IMR-90 (cell line): ENCODE data around the gene ZKSCAN4. TPM values are rescaled to one million over a fixed set of nuclear protein-coding genes. Genes with fewer than 3 reads are reported as not detected.

Source experiments
- ATAC-seq: fragments of 200-7000 bp; cut with Tn5 transposase; 2 replicates; pipeline ENCODE4 v1.9.1; 2020; ENCODE audit warnings: low read depth, mild to moderate bottlenecking, moderate library complexity
- BruUV-seq: library from RNA; stranded (reverse); fragments of 400-500 nt; replicated peaks from 2 replicates; lab custom pipeline; 2021; lab: Mats Ljungman, UMichigan
- CTCF ChIA-PET: fragments of 300-600 bp; formaldehyde crosslinking; extraction: SDS; loops from one replicate; lab custom pipeline; 2021; ENCODE audit warnings: antibody characterized with exemption; lab: Yijun Ruan, JAX
- POLR2A ChIA-PET: fragments of 300-600 bp; sonication (Branson Sonifier 250); formaldehyde crosslinking; loops from one replicate; lab custom pipeline; 2022; ENCODE audit warnings: antibody characterized with exemption; ENCODE audit not compliant: unreplicated experiment; lab: Charles Lee
- DNase-seq: peaks from one replicate; pipeline ENCODE4 v3.0.0; 2013
- H2AFZ ChIP-seq: replicated peaks from 2 replicates; pipeline ENCODE3; 2013; ENCODE audit warnings: low read length, mild to moderate bottlenecking; ENCODE audit not compliant: poor library complexity
- H2AK5ac ChIP-seq: 2 replicates; pipeline ENCODE4 v1.6.1; 2013; ENCODE audit warnings: low read depth, low read length, inconsistent platforms
- H2AK9ac ChIP-seq: replicated peaks from 2 replicates; pipeline ENCODE3; 2013; ENCODE audit warnings: mild to moderate bottlenecking, low read depth, low read length, moderate library complexity; ENCODE audit not compliant: poor library complexity
- H2BK120ac ChIP-seq: 2 replicates; pipeline ENCODE4 v1.6.1; 2013; ENCODE audit warnings: low read depth, low read length, inconsistent platforms
- H2BK15ac ChIP-seq: 3 replicates; pipeline ENCODE4 v1.6.1; 2013; ENCODE audit warnings: low read depth, low read length, inconsistent platforms
- H2BK20ac ChIP-seq: 2 replicates; pipeline ENCODE4 v1.6.1; 2013; ENCODE audit warnings: low read depth, mild to moderate bottlenecking, inconsistent platforms, low read length, moderate library complexity
- H2BK5ac ChIP-seq: 2 replicates; pipeline ENCODE4 v1.6.1; 2013; ENCODE audit warnings: mild to moderate bottlenecking, low read depth, low read length, inconsistent platforms; ENCODE audit not compliant: poor library complexity, severe bottlenecking
- H3K14ac ChIP-seq: replicated peaks from 2 replicates; pipeline ENCODE4 v1.6.1; 2013; ENCODE audit warnings: low read depth, low read length, inconsistent platforms
- H3K18ac ChIP-seq: 2 replicates; pipeline ENCODE4 v1.6.1; 2013; ENCODE audit warnings: low read depth, low read length, control low read depth
- H3K23ac ChIP-seq: 2 replicates; pipeline ENCODE4 v1.6.1; 2013; ENCODE audit warnings: low read depth, low read length, inconsistent platforms
- H3K27ac ChIP-seq: 2 replicates; pipeline ENCODE4 v1.5.1; 2013; ENCODE audit warnings: mild to moderate bottlenecking, control low read depth, low read length; ENCODE audit not compliant: insufficient read depth
- H3K27me3 ChIP-seq: 2 replicates; pipeline ENCODE4 v1.6.1; 2013; ENCODE audit warnings: low read length; ENCODE audit not compliant: control insufficient read depth, insufficient read depth
- H3K36me3 ChIP-seq: 2 replicates; pipeline ENCODE4 v1.6.1; 2013; ENCODE audit warnings: low read length, mixed read lengths; ENCODE audit not compliant: control insufficient read depth, insufficient read depth
- H3K4ac ChIP-seq: 2 replicates; pipeline ENCODE4 v1.6.1; 2013; ENCODE audit warnings: low read depth, low read length, inconsistent platforms
- H3K4me1 ChIP-seq: 2 replicates; pipeline ENCODE4 v1.6.1; 2013; ENCODE audit warnings: low read length, mixed read lengths; ENCODE audit not compliant: control insufficient read depth, insufficient read depth
- H3K4me2 ChIP-seq: 2 replicates; pipeline ENCODE4 v1.6.1; 2013; ENCODE audit warnings: low read depth, mild to moderate bottlenecking, control low read depth, low read length, moderate library complexity
- H3K4me3 ChIP-seq: 2 replicates; pipeline ENCODE4 v1.5.1; 2013; ENCODE audit warnings: low read depth, mild to moderate bottlenecking, control low read depth, low read length, moderate library complexity; ENCODE audit not compliant: insufficient read depth
- H3K56ac ChIP-seq: 2 replicates; pipeline ENCODE4 v1.6.1; 2013; ENCODE audit warnings: low read length, inconsistent platforms; ENCODE audit not compliant: insufficient read depth; ENCODE audit errors: extremely low read depth
- H3K79me1 ChIP-seq, 2 experiments: 2 replicates each; pipeline ENCODE4 v1.6.1; 2013; ENCODE audit warnings: low read length in 2 of 2, inconsistent platforms in 1 of 2, low read depth in 1 of 2
- H3K9ac ChIP-seq: 2 replicates; pipeline ENCODE4 v1.6.1; 2013; ENCODE audit warnings: low read depth, low read length, control low read depth
- H3K9me1 ChIP-seq: 2 replicates; pipeline ENCODE4 v1.6.1; 2013; ENCODE audit warnings: low read length, inconsistent platforms; ENCODE audit not compliant: insufficient read depth
- H3K9me3 ChIP-seq: 2 replicates; pipeline ENCODE4 v1.6.1; 2013; ENCODE audit warnings: low read length; ENCODE audit not compliant: control insufficient read depth, insufficient read depth
- H4K20me1 ChIP-seq: 2 replicates; pipeline ENCODE4 v1.6.1; 2013; ENCODE audit warnings: low read length, inconsistent platforms; ENCODE audit not compliant: insufficient read depth
- H4K5ac ChIP-seq: 2 replicates; pipeline ENCODE4 v1.6.1; 2013; ENCODE audit warnings: mild to moderate bottlenecking, low read depth, low read length, control low read depth
- H4K8ac ChIP-seq, 2 experiments: 2 replicates each; pipeline ENCODE4 v1.6.1; 2013; ENCODE audit warnings: low read depth in 2 of 2, low read length in 2 of 2, control low read depth in 1 of 2, inconsistent platforms in 1 of 2
- H4K91ac ChIP-seq: 2 replicates; pipeline ENCODE4 v1.6.1; 2013; ENCODE audit warnings: low read depth, low read length, inconsistent platforms; ENCODE audit not compliant: insufficient read depth
- MAZ ChIP-seq: IDR thresholded peaks from 2 replicates; pipeline ENCODE4 v1.6.1; 2012; ENCODE audit warnings: low read depth, mild to moderate bottlenecking, low read length, improper control_type of control experiment, moderate library complexity, borderline replicate concordance
- POLR2A ChIP-seq: IDR thresholded peaks from 2 replicates; pipeline ENCODE4 v1.6.1; 2012; ENCODE audit warnings: mild to moderate bottlenecking, low read depth, low read length
- WGBS, 2 experiments: methylation state at CpG; one replicate each; pipeline versions ENCODE4 v1.1.5 to v1.1.7; 2013; ENCODE audit warnings: missing lambda C conversion rate in 2 of 2; ENCODE audit not compliant: insufficient read length in 1 of 2; ENCODE audit errors: extremely low coverage in 2 of 2; 5-methylcytosine and 5-hydroxymethylcytosine counted together
- dilution Hi-C: fragments of 300-500 bp; cut with HindIII; formaldehyde crosslinking; loops from one replicate; pipeline ENCODE4 v1.14.3; 2018; ENCODE audit warnings: low sequenced_read_pairs; ENCODE audit not compliant: unreplicated experiment
- in situ Hi-C: fragments of 300-500 bp; cut with MboI; formaldehyde crosslinking; loops from 3 replicates; pipeline ENCODE4 v1.14.3; 2019; ENCODE audit warnings: low sequenced_read_pairs, inconsistent platforms, mixed read lengths
- intact Hi-C: fragments of 100-400 bp; cut with micrococcal nuclease; formaldehyde crosslinking; loops from 2 replicates; pipeline ENCODE4 v1.10.0; 2022
- polyA plus RNA-seq, 3 experiments: library from polyadenylated mRNA; depleted of rRNA; stranded (reverse); fragments of >200 nt; gene quantifications; 2 replicates each; pipeline ENCODE4 v1.2.3, GENCODE V29; 2012; ENCODE audit warnings: low replicate concordance in 1 of 3
- total RNA-seq: library from RNA; depleted of rRNA; stranded (reverse); fragments of >200 nt; gene quantifications from 2 replicates; pipeline ENCODE4 v1.2.3, GENCODE V29; 2012; rRNA removed
- TF ChIP-seq, protein P1 (sequence below): conservative IDR thresholded peaks from 2 replicates; pipeline ENCODE4 v1.5.1; 2012; ENCODE audit warnings: mild to moderate bottlenecking, low read depth, low read length, improper control_type of control experiment

The ZKSCAN4 gene
- total and polyA plus RNA-seq, 2 of the 4 experiments (the other 2 are of a cell fraction), result 2.4 to 5.7 TPM

DNA sequence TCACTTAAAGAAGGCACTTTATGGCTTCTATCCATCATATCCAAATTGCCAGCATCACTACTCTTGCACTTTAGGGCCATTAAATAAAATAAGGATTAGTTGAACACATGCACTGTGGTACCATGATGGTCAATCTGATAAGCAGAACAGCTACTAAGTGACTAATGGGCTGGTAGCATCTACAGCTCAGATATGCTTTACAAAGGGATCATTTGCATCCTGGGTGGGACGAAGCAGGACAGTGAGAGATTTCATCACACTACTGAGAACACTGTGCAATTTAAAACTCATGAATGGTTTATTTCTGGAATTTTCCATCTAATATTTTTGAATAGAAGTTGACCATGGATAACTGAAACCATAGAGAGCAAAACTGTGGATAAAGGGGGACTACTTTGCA lies 52.0 kb downstream of the ZKSCAN4 start:
- no peaks in the 10 kb centered on the region for H4K20me1 ChIP-seq
- H2AK9ac ChIP-seq, result no peak overlapping the region
- H3K36me3 ChIP-seq, result no peaks in the 10 kb centered on the region
- H4K8ac ChIP-seq, result no peak overlapping the region
- H3K56ac ChIP-seq, result no peak overlapping the region
- no peaks in the 10 kb centered on the region for H3K9me1 ChIP-seq
- no peak for DNase-seq
- H4K5ac ChIP-seq, result no peak overlapping the region
- dilution Hi-C loops (no loop called here), intact Hi-C loops (no loop called here), in situ Hi-C loops (no loop called here)
- H2AK5ac ChIP-seq, result no peak overlapping the region
- no TSS peak for BruUV-seq
- no peak overlapping the region for H4K91ac ChIP-seq
- no peaks in the 10 kb centered on the region for H3K4me1 ChIP-seq
- ATAC-seq, result no peak
- H2BK120ac ChIP-seq, result no peak overlapping the region
- H2BK15ac ChIP-seq, result no peak overlapping the region
- TF ChIP-seq MAZ (no peak), POLR2A (no peak)
- TF ChIP-seq, protein P1, sequence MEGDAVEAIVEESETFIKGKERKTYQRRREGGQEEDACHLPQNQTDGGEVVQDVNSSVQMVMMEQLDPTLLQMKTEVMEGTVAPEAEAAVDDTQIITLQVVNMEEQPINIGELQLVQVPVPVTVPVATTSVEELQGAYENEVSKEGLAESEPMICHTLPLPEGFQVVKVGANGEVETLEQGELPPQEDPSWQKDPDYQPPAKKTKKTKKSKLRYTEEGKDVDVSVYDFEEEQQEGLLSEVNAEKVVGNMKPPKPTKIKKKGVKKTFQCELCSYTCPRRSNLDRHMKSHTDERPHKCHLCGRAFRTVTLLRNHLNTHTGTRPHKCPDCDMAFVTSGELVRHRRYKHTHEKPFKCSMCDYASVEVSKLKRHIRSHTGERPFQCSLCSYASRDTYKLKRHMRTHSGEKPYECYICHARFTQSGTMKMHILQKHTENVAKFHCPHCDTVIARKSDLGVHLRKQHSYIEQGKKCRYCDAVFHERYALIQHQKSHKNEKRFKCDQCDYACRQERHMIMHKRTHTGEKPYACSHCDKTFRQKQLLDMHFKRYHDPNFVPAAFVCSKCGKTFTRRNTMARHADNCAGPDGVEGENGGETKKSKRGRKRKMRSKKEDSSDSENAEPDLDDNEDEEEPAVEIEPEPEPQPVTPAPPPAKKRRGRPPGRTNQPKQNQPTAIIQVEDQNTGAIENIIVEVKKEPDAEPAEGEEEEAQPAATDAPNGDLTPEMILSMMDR, result no peak
- H2BK5ac ChIP-seq, result no peak overlapping the region
- H2AFZ ChIP-seq, result no peak overlapping the region
- no peak overlapping the region for H2BK20ac ChIP-seq
- H3K23ac ChIP-seq, result no peak overlapping the region
- H3K27me3 ChIP-seq, result peaks cover 3% of the 10 kb centered on the region; the same call in 1 of the 2 replicates
- H3K9me3 ChIP-seq, result peaks cover 5% of the 10 kb centered on the region
- CTCF ChIA-PET, result no interaction called here
- H3K79me1 ChIP-seq, result no peaks in the 10 kb centered on the region
- no peak overlapping the region for H3K4me3 ChIP-seq
- no peak overlapping the region for H3K4me2 ChIP-seq
- H3K14ac ChIP-seq, result no peak overlapping the region
- no peak overlapping the region for H3K4ac ChIP-seq
- H3K27ac ChIP-seq, result no peak overlapping the region
- POLR2A ChIA-PET, result no interaction called here
- no peak overlapping the region for H3K9ac ChIP-seq
- no peak overlapping the region for H3K18ac ChIP-seq
- no CpG with 5 or more reads among the region's 1 CpG for WGBS, 2 experiments

Other genes with a start within 250 kb of the ZKSCAN4 start
- 0.28 and 0.36 TPM in 2 replicates for gene ZNF165, start 171.7 kb downstream of the ZKSCAN4 start, total RNA-seq
- 0.07 and 0.09 TPM in 2 replicates for gene ZNF165, start 171.7 kb downstream of the ZKSCAN4 start, polyA plus RNA-seq (2012; rRNA removed)
- gene ZSCAN16, start 127.7 kb downstream of the ZKSCAN4 start, total RNA-seq, result 2.5 and 3.0 TPM in 2 replicates
- 1.7 and 1.8 TPM in 2 replicates for gene ZSCAN16, start 127.7 kb downstream of the ZKSCAN4 start, polyA plus RNA-seq (2012; rRNA removed)
- 15.0 and 22.8 TPM in 2 replicates for gene ZKSCAN8, start 110.4 kb downstream of the ZKSCAN4 start, total RNA-seq
- 4.5 and 8.3 TPM in 2 replicates for gene ZKSCAN8, start 110.4 kb downstream of the ZKSCAN4 start, polyA plus RNA-seq (2012; rRNA removed)
- gene ZSCAN9, start 27.0 kb downstream of the ZKSCAN4 start, total RNA-seq, result 16.9 and 17.7 TPM in 2 replicates
- gene ZSCAN9, start 27.0 kb downstream of the ZKSCAN4 start, polyA plus RNA-seq (2012; rRNA removed), result 11.5 and 13.7 TPM in 2 replicates
- 0.54 and 0.83 TPM in 2 replicates for gene NKAPL, start 7.0 kb upstream of the ZKSCAN4 start, total RNA-seq
- 0.49 and 0.51 TPM in 2 replicates for gene NKAPL, start 7.0 kb upstream of the ZKSCAN4 start, polyA plus RNA-seq (2012; rRNA removed)
- 22.8 and 42.1 TPM in 2 replicates for gene ZSCAN26, start 14.9 kb upstream of the ZKSCAN4 start, total RNA-seq
- 12.8 and 13.1 TPM in 2 replicates for gene ZSCAN26, start 14.9 kb upstream of the ZKSCAN4 start, polyA plus RNA-seq (2012; rRNA removed)
- 6.3 and 6.9 TPM in 2 replicates for gene PGBD1, start 29.3 kb upstream of the ZKSCAN4 start, total RNA-seq
- gene PGBD1, start 29.3 kb upstream of the ZKSCAN4 start, polyA plus RNA-seq (2012; rRNA removed), result 3.3 and 3.9 TPM in 2 replicates
- 4.2 and 4.7 TPM in 2 replicates for gene ZSCAN31, start 83.9 kb upstream of the ZKSCAN4 start, total RNA-seq
- 1.2 and 1.4 TPM in 2 replicates for gene ZSCAN31, start 83.9 kb upstream of the ZKSCAN4 start, polyA plus RNA-seq (2012; rRNA removed)
- gene ZKSCAN3, start 97.7 kb upstream of the ZKSCAN4 start, total RNA-seq, result 4.4 and 4.8 TPM in 2 replicates
- 2.1 and 3.7 TPM in 2 replicates for gene ZKSCAN3, start 97.7 kb upstream of the ZKSCAN4 start, polyA plus RNA-seq (2012; rRNA removed)
- 6.4 and 6.5 TPM in 2 replicates for gene ZSCAN12, start 147.5 kb upstream of the ZKSCAN4 start, total RNA-seq
- gene ZSCAN12, start 147.5 kb upstream of the ZKSCAN4 start, polyA plus RNA-seq (2012; rRNA removed), result 1.6 and 2.0 TPM in 2 replicates
- 5.3 and 8.4 TPM in 2 replicates for gene ZSCAN23, start 191.2 kb upstream of the ZKSCAN4 start, total RNA-seq
- 0.89 and 1.7 TPM in 2 replicates for gene ZSCAN23, start 191.2 kb upstream of the ZKSCAN4 start, polyA plus RNA-seq (2012; rRNA removed)